T-helper 9 cell (primary cell): ENCODE data around the gene SCFD2.

Experiments used
- DNase-seq: peaks from one replicate; pipeline ENCODE4 v3.0.0-alpha.2; 2020

SCFD2 gene

GRCh38 chr4:52869196-52869595, 496.7 kb downstream of the SCFD2 start:
- DNase-seq, result no peak

- DNase-seq, result no peak
These were observed 497.7 kb downstream of the SCFD2 start for GRCh38 chr4:52868133-52868532.

GRCh38 chr4:52867163-52867562, 498.7 kb downstream of the SCFD2 start:
- DNase-seq, result no peak

GRCh38 chr4:52866734-52867133, 499.1 kb downstream of the SCFD2 start:
- DNase-seq, result no peak

GRCh38 chr4:52865300-52865699, 500.6 kb downstream of the SCFD2 start:
- DNase-seq, result no peak

- no peak for DNase-seq
These were observed 501.1 kb downstream of the SCFD2 start for GRCh38 chr4:52864793-52865192.

GRCh38 chr4:52863324-52863723, 502.5 kb downstream of the SCFD2 start:
- DNase-seq, result no peak

- DNase-seq, result no peak
These were observed 503.2 kb downstream of the SCFD2 start for GRCh38 chr4:52862639-52863161.

GRCh38 chr4:52861879-52862616, 503.8 kb downstream of the SCFD2 start, which contains the start of gene RASL11B:
Gene RASL11B, plus strand, starts transcription at chr4:52862317. Its CDS starts 191 bp downstream, at chr4:52862508.
- peak; percentile 76 for DNase-seq

- DNase-seq, result no peak
These were observed 504.6 kb downstream of the SCFD2 start for GRCh38 chr4:52861171-52861823.

GRCh38 chr4:52860361-52860760, 505.5 kb downstream of the SCFD2 start:
- DNase-seq, result no peak

GRCh38 chr4:52856801-52857200, 509.1 kb downstream of the SCFD2 start:
- DNase-seq, result no peak

- no peak for DNase-seq
These were observed 512.5 kb downstream of the SCFD2 start for GRCh38 chr4:52853351-52853750.

- no peak for DNase-seq
These were observed 513.1 kb downstream of the SCFD2 start for GRCh38 chr4:52852711-52853110.

- no peak for DNase-seq
These were observed 513.8 kb downstream of the SCFD2 start for GRCh38 chr4:52852041-52852440.

- no peak for DNase-seq
These were observed 515.3 kb downstream of the SCFD2 start for GRCh38 chr4:52850406-52851124.

- DNase-seq, result no peak
These were observed 517.6 kb downstream of the SCFD2 start for GRCh38 chr4:52848254-52848653.

- DNase-seq, result no peak
These were observed 519.4 kb downstream of the SCFD2 start for GRCh38 chr4:52846502-52846901.

- DNase-seq, result no peak
These were observed 521.3 kb downstream of the SCFD2 start for GRCh38 chr4:52844596-52844995.

- DNase-seq, result no peak
These were observed 521.9 kb downstream of the SCFD2 start for GRCh38 chr4:52843958-52844357.

- DNase-seq, result no peak
These were observed 522.5 kb downstream of the SCFD2 start for GRCh38 chr4:52843351-52843750.

- DNase-seq, result no peak
These were observed 523.1 kb downstream of the SCFD2 start for GRCh38 chr4:52842792-52843191.

- DNase-seq, result no peak
These were observed 524.0 kb downstream of the SCFD2 start for GRCh38 chr4:52841682-52842456.
